GM18909 (cell line): Measurements from ENCODE around the gene TSGA10IP.
A peak's percentile ranks its signal among the peaks of the same experiment; 100 is the strongest.

Experiments
- ATAC-seq: cut with Tn5 transposase; IDR thresholded peaks from one replicate; pipeline ENCODE4 v1.9.1; 2021; ENCODE audit warnings: mild to moderate bottlenecking; ENCODE audit not compliant: unreplicated experiment, poor library complexity

TSGA10IP gene

GRCh38 chr11:65945430-65945911 lies at the start of gene TSGA10IP:
TSS of gene TSGA10IP (plus strand) at chr11:65945480. CDS start at chr11:65945676, 196 bp downstream.
- no peak for ATAC-seq

GRCh38 chr11:65895482-65895981 lies 49.7 kb upstream of the TSGA10IP start:
- no peak for ATAC-seq

GRCh38 chr11:65896034-65896999 lies 49.0 kb upstream of the TSGA10IP start:
- no peak for ATAC-seq

- ATAC-seq: no peak
These were observed 48.2 kb upstream of the TSGA10IP start for GRCh38 chr11:65897020-65897471.

- ATAC-seq: no peak
These were observed 46.5 kb upstream of the TSGA10IP start for GRCh38 chr11:65898656-65899355.

GRCh38 chr11:65899356-65900124 lies 45.7 kb upstream of the TSGA10IP start:
- no peak for ATAC-seq

GRCh38 chr11:65900125-65900898 lies 45.0 kb upstream of the TSGA10IP start, which contains the start of gene FOSL1:
TSS of gene FOSL1 (minus strand) at chr11:65900388. CDS start at chr11:65900339, 49 bp downstream.
- ATAC-seq: peak; percentile 79

GRCh38 chr11:65900899-65901180 lies 44.4 kb upstream of the TSGA10IP start:
- no peak for ATAC-seq

GRCh38 chr11:65903068-65903481 lies 42.2 kb upstream of the TSGA10IP start:
- ATAC-seq: no peak

GRCh38 chr11:65903715-65904114 lies 41.6 kb upstream of the TSGA10IP start:
- no peak for ATAC-seq

GRCh38 chr11:65906602-65907001 lies 38.7 kb upstream of the TSGA10IP start:
- no peak for ATAC-seq

- ATAC-seq: no peak
These were observed 37.4 kb upstream of the TSGA10IP start for GRCh38 chr11:65907878-65908277.

- no peak for ATAC-seq
These were observed 33.4 kb upstream of the TSGA10IP start for GRCh38 chr11:65911682-65912568.

- ATAC-seq: no peak
These were observed 32.4 kb upstream of the TSGA10IP start for GRCh38 chr11:65912845-65913244.

- ATAC-seq: no peak
These were observed 30.0 kb upstream of the TSGA10IP start for GRCh38 chr11:65915101-65915820.

GRCh38 chr11:65915821-65916251 lies 29.4 kb upstream of the TSGA10IP start:
- ATAC-seq: no peak

- ATAC-seq: no peak
These were observed 28.9 kb upstream of the TSGA10IP start for GRCh38 chr11:65916391-65916790.

GRCh38 chr11:65917077-65917433 lies 28.2 kb upstream of the TSGA10IP start:
- no peak for ATAC-seq
